GM10266 (cell line): ENCODE measurements around the gene TCP11L2.

Source experiments
- DNase-seq: peaks from one replicate; pipeline ENCODE4 v3.0.0; 2012; ENCODE audit errors: extremely low spot score
- CTCF ChIP-seq: IDR thresholded peaks from 2 replicates; pipeline ENCODE4 v1.5.1; 2012; ENCODE audit warnings: mild to moderate bottlenecking, low read depth; ENCODE audit not compliant: control insufficient read depth, insufficient read depth; ENCODE audit errors: missing control alignments

The TCP11L2 gene

DNA sequence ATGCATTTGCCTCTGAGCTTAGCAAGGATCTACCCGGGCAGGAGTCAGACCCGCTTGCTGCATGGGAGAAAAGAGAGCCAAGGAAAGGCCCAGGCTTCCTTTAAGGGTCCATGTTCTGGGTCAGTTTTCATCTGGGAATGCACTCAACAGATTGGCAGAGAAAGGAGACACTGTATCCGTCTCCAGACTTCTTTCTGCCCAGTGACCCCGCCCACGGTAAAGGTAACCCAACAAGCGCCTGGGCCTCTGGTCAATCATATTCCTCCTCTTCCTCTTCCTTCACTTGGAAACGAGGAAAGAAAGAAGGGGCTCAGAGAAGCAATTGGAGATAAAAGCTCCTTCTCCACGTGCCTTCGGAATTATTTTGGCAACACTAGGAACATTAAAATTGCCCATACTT is 27.1 kb upstream of the TCP11L2 start:
- no peak for DNase-seq
- no peak for TF ChIP-seq CTCF

- TF ChIP-seq CTCF = no peak
- no peak for DNase-seq
Observed at GRCh38 chr12:106276032-106276740, 26.3 kb upstream of the TCP11L2 start.

- no peak for DNase-seq
Observed at GRCh38 chr12:106280106-106280505, 22.4 kb upstream of the TCP11L2 start.

DNA sequence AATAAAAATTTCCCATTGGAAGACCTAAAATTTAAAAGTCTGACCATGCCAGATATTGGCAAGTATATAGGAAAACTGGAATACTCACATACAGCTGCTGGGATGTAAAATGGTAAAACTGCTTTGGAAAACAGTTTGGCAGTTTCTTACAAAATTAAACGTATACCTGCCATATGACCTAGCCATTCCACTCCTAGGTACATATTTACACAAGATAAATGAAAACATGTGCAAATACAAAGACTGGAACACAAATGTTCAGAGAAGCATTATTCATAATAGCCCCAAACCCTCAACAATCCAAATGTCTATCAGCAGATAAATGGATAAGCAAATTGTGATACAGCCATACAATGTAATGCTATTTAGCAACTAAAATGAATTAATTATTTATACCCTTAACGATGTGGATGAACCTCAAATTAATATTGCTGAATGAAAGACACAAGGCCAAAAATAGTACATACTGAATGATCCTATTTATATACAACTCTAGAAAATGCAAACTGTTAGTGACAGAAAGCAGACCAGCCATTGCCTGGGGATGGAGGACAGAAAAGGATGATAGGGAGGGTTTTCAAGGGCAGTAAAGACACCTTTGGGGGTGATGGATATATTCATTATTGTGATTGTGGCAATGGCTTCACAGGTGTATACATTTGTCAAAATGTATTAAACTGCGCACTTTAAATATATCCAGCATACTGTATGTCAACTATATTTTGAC is 21.3 kb upstream of the TCP11L2 start:
- TF ChIP-seq CTCF = no peak
- no peak for DNase-seq

More at GRCh38 chr12:106280106-106280505, 22.4 kb upstream of the TCP11L2 start:
- no peak for TF ChIP-seq CTCF

DNA sequence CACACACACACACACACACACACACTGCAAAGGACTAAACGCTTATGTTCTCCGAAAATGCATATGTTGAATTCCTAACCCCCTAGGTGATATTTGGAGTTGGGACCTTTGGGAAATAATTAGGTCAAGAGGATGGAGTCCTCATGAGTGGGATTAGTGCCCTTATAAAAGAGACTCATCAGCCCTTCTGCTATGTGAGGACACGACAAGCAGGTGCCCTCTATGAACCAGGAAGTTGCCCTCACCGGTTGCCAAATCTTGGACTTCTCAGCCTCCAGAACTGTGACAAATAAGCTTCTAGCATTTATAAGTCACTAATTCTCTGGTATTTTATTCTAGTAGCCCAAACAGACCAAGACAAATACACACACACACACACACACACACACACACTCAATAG is 20.7 kb upstream of the TCP11L2 start:
- TF ChIP-seq CTCF = no peak
- DNase-seq = no peak

- peak; percentile 61 for TF ChIP-seq CTCF
- peak; percentile 58 for DNase-seq
Observed at GRCh38 chr12:106282457-106283097, 20.0 kb upstream of the TCP11L2 start.
